CD4-positive, alpha-beta T cell treated with Interleukin-1 beta for 1 hour (primary cell): ENCODE results near the gene FCRLA.
"Not testable (repeated sequence)": the region's sequence is repeated elsewhere in the genome, so short reads cannot be mapped to it uniquely, and the experiment has no call there.

Source experiments
- DNase-seq, 2 donors: peaks; one replicate each; pipeline ENCODE4 v3.0.0-alpha.2; 2020 to 2022

FCRLA gene

DNA sequence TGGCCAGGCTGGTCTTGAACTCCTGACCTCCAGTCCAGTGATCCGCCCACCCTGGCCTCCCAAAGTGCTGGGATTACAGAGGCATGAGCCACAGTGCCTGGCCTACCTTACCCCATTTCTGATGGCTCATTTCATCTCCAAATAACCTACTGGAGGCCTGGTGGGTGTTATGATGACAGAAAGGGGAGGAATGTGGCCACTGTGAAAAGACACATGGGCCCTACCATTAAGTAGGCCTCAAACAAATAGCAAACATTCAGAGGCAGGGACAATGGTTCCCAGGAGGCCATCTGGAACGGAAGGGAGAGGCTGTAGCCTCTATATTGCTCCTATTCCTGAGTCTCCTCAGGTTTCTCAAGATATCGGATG, 932 bp upstream of the FCRLA start:
- DNase-seq: no peak

DNA sequence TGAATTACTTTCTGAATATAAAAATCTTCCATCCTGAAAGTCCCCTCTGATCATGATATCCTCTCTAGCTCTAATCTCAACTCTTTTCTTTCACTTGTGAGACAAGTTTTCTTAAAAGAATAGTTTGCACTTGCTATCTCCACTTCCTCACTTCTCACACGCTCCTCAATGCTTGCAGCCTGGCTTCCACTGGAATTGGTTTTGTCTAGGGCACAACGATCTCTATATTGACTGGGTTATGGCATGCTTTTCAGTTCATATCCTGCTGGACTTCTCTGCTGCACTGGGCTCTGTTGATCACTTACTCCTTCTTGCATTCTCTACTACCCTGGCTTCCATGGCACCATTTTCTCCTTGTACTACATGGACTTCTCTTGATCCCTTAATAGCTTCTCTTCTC, 474 bp downstream of the FCRLA start:
- DNase-seq: no peak

DNA sequence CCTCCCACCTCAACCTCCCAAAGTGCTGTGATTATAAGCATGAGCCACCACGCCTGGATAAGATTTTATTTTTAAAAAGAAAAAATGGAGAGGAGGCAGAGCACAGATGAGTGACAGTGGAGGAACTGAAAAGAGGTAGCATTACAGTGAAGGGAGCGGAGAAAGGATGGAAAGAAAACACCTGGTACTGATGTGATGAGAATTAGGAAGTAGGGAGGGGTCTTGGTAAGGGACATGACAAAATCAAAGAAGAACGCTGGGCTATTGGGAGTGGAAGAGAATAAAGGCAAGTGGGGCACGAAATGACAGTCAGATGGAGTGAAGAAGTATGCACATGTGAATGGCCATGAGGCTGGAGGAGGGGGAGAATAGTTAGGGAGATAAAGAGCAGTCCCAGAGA, 2.3 kb downstream of the FCRLA start:
- no peak for DNase-seq

DNA sequence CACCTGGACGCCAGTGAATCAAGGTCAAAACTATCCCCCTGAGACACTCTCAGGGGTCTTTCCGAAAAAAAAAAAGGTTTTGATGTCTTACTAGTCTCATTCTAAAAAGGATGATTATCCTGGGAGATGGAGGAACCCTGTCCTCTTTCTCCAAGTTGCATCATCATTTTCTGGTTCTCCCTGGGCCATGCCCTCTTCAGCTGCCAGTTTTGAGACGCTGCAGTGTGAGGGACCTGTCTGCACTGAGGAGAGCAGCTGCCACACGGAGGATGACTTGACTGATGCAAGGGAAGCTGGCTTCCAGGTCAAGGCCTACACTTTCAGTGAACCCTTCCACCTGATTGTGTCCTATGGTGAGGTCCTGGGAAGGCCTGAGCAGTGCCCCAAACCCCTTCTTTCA, 3.5 kb downstream of the FCRLA start:
- DNase-seq: no peak

DNA sequence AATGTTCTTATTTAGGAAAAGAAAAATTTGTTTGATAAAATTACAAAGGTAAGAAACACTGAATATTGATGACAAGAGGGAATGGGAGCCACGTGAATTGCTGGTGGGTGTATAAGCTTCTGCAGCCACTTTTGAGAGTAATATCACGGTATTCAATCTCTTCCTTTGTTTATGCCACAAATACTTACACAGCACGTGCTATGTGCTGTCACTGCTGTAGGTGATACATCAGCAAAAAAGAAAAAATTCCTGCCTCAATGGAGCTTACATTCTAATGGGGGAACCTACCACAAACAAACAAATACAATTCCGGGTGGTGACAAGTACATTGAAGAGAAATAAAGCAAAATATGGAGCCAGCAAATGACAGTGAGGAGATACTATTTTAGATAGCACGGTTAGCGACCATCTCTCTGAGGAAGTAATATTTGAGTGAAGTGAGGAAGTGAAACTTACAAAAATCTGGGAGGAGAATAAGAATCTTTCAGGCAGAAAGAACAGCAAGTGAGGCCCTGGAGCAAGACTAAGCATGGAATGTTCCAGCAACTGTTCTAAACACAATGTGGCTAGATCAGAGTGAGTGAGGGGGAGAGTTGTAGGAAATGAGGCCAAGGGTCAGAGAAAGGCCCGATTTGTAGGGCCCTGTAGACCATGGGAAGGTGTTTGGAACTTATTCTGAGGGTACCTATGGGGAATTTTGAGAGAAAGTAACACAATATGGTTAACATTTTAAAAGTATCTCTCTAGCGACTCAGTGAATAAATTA, 11.7 kb downstream of the FCRLA start:
- DNase-seq: no peak

DNA sequence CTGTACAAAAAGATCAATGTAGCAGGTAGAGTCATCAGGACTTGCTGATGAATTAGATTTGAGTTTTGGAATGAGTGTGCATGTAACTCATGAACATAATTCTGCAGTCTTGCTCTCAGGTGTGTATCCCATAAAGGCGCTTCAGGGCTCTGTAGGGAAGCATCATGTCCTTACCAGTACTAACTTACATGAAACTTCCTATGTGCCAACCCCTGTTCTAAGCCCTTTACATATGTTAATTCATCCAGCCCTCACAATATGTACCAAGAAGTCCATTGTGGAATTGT, 12.2 kb downstream of the FCRLA start:
- DNase-seq: no peak

DNA sequence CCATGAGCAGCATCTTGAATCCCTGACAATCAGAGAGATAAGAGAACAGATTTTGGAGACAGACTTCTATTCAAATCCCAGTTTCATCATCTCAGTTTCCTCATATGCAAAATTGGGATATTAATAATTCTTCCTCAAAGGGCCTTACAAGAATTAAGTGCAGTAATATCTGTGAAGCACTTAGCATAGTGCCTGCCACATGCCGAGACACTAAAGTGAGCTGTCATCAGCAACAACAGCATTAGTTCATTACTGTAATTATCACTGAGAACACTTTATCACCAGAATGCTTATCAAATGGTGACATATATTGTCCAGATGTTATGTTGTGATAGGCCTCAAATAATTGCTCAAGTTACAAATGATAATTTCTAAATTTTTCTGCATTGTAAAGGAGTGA, 13.4 kb downstream of the FCRLA start:
- DNase-seq: no peak

DNA sequence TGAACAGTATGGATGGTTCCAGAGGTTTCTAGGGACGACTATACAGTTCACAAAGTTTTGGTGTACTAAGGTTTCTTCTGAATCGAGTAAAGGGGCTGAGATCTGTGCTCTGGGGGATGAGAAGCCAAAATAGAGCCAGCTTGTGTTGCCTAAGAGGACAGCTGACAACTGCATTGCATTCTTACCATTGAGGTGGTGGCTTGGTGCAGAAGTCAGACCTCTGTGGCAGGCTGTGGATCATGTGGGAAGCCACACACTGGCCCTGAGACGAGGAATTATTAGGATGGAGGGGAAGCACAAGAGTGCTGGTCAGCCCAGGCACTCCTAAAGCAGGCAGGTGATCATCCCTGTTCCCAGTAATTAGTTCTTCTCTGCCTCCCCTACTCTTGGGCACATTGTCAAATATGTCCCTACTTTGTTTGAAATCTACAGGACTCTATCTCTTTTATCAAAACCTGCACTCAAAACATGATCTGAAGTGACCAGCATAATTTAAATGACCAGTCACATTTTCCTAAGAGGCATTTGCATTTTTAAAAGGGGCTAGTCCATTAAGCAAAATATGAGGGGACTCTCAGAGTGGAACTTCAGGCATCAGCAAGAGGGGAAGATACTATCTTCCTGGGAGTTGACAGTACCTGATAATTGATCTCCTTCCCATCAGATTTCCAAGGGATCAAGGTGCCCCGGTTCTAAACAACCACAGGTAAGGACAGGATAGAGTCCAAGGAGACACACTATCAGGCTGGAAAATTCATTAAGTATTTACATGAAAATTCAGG, 14.1 kb downstream of the FCRLA start, which contains the start of gene FCRLB:
TSS of gene FCRLB (plus strand) at position 589 of the 782 bp plus-strand sequence. CDS start 1,129 bp downstream, outside the sequence.
- DNase-seq: no peak

DNA sequence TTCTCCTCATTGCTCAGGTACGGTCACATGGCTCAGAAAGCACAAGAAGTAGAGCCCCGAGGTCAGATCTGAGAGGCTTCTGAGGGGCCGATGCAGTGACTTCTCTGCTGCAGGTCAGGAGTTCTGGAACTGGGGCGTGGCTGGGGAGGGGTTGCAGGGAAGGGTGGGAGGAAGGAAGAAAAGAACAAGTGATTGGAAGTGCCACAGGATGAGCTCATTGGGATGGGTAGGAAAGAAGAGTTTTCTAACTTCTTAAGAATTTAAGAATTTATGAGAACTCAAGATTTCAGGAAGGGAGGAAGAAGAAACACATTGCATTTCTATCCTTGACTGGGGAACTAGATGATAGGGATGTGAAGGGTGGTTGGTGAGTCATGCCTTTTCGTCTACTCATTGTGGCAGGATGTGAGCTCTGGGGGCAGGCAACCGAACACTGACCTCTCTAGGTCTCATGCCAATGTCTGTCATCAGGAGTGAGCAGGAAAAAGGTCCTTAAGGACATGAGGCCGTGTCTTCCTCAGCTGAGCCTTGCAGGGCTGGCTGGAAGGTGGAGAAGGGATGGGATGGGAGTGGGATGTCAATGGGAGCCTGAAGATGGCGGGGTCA, 14.8 kb downstream of the FCRLA start:
- peak in 1 of 2 donors; percentile 48 for DNase-seq

DNA sequence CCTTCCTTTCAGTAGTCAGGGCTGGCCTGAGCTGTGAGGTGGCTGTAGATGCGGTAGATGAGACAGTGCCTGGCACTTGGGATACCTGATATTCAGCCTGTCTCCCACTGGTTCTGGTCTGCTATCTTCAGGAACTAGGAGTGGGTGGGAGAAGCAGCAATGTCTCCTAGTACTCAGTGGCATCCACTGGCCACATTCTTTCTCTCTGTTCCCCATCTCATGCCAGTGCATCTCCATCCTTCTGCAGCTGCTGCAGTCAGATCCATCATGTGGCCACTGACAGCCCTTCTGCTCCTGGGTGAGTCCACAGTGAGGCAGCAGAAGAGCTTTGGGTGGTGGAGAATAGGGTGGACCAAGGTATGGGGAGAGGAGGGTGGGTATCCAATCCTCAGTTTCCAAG, 15.4 kb downstream of the FCRLA start:
- DNase-seq: no peak

DNA sequence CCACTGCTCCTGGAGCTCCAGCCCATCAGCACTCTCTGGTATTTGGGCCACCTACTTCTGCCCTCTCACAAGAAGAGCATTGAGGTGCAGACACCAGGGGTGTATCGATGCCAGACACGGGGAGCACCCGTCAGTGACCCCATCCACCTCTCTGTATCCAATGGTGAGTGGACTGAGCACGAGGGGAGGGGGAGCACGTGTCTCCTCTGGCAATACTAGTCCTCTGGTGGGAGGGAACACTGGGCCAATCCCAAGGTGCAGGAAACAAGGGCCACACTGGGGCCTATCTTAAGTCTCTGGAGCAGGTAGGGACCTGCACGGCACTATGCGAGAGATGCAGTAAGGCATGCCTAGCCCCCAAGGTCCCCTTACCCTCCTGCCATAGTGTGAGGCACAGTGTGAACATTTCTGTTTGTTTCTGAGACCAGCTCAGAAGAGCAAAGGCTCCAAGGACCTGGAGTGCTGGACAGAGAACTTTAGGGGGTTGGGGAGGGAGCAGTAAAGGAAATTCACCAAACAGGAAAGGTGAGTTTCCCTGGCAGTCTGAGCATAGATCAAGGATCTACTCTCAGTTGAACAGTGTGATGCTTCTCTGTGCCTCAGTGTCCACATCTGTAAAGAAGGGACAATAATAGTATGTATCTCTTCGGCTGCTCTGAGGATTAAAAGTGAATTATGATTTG, 16.6 kb downstream of the FCRLA start:
- no peak for DNase-seq

DNA sequence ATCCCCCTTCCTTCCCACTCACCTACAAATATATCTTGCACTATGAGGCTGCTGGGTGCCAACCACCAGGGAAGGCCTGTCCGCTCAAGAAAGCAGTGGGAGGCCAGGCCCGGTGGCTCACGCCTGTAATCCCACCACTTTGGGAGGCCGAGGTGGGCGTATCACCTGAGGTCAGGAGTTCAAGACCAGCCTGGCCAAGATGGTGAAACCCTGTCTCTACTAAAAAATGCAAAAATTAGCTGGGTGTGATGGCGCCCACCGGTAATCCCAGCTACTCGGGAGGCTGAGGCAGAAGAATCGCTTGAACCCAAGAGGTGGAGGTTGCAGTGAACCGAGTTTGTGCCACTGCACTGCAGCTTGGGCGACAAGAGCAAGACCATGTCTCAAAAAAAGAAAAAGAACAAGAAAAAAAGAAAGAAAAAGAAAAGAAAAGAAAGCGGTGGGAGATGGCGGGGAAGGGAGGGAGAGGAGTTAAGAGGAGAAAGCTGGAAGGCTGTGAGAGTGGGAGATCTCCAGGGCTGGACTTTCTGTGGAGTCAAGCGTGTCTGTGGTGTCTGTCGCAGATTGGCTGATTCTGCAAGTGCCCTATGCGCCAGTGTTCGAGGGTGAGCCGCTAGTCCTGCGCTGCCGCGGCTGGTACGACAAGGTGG, 18.4 kb downstream of the FCRLA start:
- DNase-seq: not testable (repeated sequence)

DNA sequence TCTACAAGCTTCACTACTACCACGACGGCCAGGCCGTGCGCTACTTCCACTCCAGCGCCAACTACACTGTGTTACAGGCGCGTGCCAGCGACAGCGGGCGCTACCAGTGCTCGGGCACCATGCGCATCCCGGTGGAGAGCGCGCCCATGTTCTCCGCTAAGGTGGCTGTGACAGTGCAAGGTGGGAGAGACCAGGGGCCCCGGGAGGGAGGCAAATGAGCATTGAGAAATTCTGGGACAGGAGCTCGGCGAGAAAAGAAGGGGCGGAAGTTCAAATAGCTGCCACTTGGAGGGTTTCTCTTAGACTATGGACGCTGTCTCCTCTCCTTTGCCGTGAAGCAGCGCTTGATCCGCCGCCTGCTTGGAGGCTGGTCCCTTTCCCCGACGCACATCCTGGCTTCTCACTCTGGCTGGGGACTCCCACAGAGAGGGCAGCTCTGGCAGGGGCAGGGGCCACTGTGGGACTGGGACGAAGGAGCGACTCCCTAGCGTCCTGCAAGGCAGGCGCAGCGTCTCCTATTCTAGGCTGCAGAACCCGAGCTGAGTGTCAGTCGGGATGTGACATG, 19.0 kb downstream of the FCRLA start:
- peak; percentile 26 to 27 for DNase-seq

DNA sequence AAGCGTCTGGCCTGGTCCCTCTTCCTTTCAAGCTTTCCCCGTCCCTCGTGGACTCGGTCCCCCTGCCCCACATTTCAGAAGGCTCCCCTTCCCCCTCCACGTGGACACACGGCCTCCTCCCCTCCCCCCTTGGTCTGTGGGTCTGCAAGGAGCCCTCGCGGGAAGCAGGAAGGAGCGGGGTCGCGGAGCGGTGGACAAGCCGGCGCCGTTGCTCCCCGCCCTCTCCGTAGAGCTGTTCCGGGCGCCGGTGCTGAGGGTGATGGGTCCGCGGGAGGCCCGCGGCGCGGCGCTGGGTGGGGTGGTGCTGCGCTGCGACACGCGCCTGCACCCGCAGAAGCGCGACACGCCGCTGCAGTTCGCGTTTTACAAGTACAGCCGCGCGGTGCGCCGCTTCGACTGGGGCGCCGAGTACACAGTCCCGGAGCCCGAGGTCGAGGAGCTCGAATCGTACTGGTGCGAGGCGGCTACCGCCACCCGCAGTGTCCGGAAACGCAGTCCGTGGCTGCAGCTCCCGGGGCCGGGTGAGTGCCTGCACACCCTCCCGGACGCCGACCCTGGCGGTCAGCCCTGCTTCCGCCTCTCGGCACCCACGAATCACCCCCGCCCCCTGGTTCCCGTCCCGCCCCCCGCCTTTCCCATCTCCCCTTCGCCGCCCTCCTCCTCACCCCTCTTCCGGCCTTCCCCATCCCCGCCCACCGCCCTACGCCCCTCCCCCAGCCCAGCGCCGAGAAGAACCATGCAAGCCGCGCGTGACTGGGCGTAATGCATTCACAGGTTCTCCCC, 19.6 kb downstream of the FCRLA start:
- DNase-seq: peak; percentile 70 to 73

DNA sequence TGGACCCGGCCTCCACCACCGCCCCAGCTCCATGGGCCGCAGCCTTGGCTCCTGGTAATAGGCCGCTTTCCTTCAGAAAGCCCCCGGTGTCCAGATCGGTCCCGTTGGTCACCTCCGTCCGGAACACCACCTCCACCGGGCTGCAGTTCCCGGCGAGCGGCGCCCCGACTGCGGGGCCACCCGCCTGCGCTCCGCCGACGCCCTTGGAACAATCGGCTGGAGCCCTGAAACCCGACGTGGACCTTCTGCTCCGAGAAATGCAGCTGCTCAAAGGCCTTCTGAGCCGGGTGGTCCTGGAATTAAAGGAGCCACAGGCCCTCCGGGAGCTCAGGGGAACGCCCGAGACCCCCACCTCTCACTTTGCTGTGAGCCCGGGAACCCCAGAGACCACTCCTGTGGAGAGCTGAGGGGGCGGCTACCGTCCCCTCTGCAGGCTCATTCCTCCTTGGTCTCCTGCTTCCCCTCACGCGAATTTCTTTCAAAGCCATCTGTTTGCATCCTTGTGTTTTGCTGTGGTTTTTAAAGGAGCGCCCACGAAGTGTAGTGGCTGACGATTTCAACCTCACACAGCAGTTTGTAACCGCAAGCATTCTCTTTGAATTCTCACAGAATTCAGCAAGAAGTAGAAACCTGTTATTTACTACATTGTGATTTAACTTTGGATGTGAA, 20.4 kb downstream of the FCRLA start:
- DNase-seq: peak; percentile 27 to 60

DNA sequence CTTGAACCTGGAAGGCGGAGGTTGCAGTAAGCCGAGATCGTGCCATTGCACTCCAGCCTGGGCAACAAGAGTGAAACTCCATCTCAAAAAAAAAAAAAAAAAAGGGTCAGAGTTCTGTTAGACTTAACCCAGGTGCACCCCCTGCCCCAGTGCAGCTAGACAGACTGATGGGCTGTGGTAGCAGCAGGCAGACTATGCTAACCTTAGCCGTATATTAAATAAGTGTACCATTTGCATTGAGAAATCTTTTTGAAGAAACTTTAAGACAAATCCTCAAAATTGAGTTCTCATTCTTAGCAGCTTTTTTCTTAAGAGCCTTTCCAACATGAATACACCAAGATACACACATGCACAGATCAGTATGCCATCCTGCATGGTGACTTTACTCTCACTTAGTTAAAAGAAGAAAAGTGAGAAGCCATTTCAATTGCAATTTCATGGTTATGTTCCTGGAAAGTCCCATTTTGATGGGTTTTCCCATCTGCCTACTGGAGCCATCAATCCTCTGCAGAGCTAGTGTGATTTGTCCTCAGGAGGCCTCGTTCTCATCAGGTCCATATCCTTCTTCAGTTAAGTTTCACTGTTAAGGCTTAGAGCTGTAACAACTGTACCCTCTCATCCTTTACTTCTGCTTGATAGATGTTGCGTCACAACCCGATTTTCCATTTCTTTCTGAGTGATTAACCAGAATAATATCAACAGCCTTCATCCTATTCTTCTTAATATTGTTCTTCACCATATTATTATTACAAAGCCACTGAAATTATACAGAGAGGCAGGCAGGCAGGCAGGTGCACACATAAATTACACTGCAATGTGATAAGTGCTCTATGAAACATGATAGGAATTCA, 21.6 kb downstream of the FCRLA start:
- DNase-seq: no peak

DNA sequence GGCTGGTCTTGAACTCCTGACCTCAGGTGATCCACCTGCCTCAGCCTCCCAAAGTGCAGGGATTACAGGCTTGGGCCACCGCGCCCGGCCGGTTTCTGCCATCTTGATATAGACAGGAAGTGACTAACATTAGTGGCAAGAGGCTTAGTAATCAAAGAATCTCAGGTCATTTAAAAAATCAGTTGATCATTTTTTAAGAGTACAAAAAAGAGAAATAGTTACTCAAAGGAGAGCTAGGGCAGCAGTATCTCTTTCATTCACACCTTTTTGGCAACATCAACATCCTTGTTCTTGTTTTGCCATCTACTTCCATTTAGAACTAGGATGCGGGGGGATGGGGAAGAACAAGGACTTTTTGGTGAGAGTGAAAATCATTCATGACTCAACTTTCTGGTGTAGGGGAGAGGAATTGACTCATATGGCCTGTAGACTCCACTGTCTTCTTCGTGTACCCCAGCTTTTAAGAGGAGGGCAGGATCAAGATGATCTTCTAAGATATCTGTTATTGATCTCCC, 23.1 kb downstream of the FCRLA start:
- DNase-seq: no peak

DNA sequence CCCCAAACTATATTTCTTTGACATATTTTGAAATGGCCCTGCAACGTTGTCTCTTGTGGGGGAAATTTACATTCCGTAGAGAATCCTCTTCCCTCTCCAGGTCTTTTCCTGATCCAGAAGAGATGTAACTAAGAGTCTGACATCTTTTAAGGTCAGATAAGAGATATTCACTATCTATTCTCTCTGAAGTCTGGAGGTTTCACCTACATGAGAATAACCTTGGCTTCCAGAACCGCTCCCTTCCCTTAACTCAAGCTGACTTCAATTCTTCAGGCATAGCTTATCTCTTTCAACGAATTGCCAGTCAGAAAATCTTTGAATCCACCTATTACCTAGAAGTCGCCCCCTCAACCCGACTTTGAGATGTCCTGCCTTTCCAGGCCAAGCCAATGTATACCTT, 24.2 kb downstream of the FCRLA start:
- DNase-seq: no peak

DNA sequence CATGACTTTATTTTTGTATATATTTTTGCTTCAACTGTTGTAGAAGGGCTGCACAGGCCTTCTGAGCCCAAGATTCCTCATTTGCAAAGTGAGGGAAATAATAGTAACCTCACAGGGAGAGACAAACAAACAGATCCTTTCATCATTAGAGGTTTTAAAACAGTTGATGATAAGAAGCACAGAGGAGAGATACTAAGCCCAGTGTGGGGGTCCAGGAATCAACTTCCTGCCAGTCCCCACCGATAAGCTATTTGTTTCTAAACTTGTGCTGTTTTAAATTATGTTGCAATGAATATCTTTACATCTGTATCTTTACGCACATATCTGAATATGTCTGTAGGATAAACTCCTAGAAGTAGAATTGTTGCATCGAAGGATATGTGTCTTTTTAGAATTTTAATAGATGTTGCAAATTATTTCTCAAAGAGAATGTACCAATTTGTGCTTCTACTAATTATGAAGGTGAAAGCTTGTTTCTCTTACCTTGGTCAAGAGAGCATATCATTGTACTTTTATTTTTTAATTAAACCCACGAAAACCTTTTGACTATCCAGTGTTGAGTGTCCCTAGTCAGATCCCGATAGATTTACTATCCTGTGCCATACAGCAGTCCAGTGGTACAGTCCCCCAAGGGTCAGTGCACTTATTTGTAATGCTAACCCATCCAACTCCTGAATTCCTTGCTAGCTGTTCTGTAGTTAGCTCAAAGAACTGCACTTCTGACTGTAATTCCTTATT, 25.1 kb downstream of the FCRLA start:
- no peak for DNase-seq
